Activated CD8-positive, alpha-beta memory T cell treated with anti-CD3 and anti-CD28 coated beads, Interleukin-2, amount 50 U/mL, for 1 hour (primary cell): ENCODE results near the gene VENTX.

Source experiments
- DNase-seq: peaks from one replicate; pipeline ENCODE4 v3.0.0-alpha.2; 2020; ENCODE audit errors: extremely low read depth

VENTX gene

DNA sequence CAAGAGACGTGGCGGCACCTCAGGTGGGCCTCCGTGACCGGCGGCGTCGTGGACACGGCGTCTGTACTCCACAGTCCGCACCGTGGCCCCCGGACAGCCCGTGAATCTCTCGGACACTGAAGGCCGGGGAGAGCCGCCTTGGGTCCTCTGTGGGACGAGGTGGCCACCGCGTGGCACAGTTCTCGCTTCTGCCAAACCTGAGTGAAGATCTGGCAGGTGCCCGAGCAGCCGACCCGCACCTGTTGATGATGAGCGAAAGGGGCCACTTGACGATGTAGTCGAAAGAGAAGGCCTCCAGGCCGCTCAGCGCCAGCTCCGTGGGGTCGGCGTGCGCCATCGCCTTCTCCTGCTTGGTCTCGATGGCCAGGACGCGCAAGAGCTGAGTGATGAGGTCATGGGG is 47.6 kb downstream of the VENTX start:
- DNase-seq: no peak

DNA sequence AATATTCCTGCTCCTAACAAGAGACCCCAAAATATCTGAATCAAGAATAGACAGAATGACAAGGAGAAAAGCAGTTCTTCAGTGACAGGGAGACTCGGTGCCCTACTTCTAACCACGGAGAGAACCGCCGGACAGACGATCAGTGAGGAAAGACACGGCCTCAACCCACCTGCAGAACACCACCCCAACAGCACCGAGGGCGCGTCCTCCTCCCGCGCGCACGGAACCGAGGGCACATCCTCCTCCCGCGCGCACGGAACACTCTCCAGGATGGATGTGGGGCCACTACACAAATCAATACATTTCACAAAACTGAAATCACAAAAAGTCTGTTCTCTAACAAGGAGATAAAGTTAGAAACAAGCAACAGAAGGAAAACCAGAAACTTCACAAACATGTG is 48.7 kb downstream of the VENTX start:
- no peak for DNase-seq

GRCh38 chr10:133287832-133288500 is 50.3 kb downstream of the VENTX start:
- no peak for DNase-seq

GRCh38 chr10:133289761-133290160 is 52.1 kb downstream of the VENTX start:
- DNase-seq: no peak
